Duodenal mucosa (tissue), 2 donors: ENCODE results near the gene FCGR1A.
"Not testable (repeated sequence)": the region's sequence is repeated elsewhere in the genome, so short reads cannot be mapped to it uniquely, and the experiment has no call there.

ENCODE experiments used
- H3K27ac ChIP-seq: one replicate; pipeline ENCODE4 v1.7.0; 2013; ENCODE audit warnings: low read depth, low read length
- H3K27me3 ChIP-seq, 2 donors: one replicate each; pipeline ENCODE4 v1.7.0; 2013; ENCODE audit warnings: low read length in 2 of 2, control low read depth in 1 of 2; ENCODE audit not compliant: insufficient read depth in 2 of 2, control insufficient read depth in 1 of 2
- H3K36me3 ChIP-seq, 2 donors: one replicate each; pipeline ENCODE4 v1.7.0; 2013; ENCODE audit warnings: low read length in 2 of 2, control low read depth in 1 of 2; ENCODE audit not compliant: insufficient read depth in 2 of 2, control insufficient read depth in 1 of 2
- H3K4me1 ChIP-seq, 2 donors: one replicate each; pipeline ENCODE4 v1.7.0; 2013; ENCODE audit warnings: low read length in 2 of 2, control low read depth in 1 of 2; ENCODE audit not compliant: insufficient read depth in 2 of 2, control insufficient read depth in 1 of 2
- H3K4me3 ChIP-seq, 2 donors: one replicate each; pipeline ENCODE4 v1.7.0; 2013; ENCODE audit warnings: low read length in 2 of 2, low read depth in 1 of 2
- H3K9ac ChIP-seq, 2 donors: one replicate each; pipeline ENCODE4 v1.7.0; 2013; ENCODE audit warnings: low read length in 2 of 2, low read depth in 1 of 2
- H3K9me3 ChIP-seq, 2 donors: one replicate each; pipeline ENCODE4 v1.7.0; 2013; ENCODE audit warnings: low read length in 2 of 2, control low read depth in 1 of 2; ENCODE audit not compliant: control insufficient read depth in 1 of 2

The FCGR1A gene

DNA sequence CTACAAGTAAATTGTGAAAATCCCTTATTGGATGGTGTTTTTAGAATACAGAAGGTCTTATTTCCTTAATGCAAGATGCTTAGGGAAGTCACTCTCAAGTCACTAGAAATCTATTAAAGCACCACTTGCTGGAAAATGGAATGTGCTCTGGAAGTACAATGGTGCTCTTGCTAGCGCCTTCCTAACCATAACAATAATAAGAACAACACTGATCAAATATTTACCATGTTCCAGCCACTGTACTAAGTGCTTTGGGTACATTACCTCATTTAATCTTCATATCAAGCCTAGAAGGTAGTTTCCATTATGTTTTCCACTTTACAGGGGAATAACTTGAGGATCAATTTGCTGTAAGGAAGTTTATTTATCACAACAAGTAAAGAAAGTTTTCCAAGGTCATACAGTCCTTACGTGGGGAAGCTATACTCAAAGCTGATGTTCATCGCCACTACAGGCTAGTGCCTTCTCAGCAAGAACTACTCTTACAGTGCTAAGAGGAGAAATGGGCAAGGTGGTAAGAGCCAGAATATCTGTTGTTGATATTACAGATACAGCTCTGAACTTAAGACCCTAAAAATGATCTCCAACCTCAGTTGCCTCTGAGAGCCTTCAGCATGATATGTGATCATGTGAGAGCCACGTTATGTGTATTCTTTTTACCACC lies 22.1 kb downstream of the FCGR1A start:
- H3K36me3 ChIP-seq, H3K4me1 ChIP-seq, H3K9ac ChIP-seq, H3K27me3 ChIP-seq, H3K27ac ChIP-seq, H3K4me3 ChIP-seq, H3K9me3 ChIP-seq: not testable (repeated sequence)

GRCh38 chr1:149810697-149811405 lies 28.4 kb downstream of the FCGR1A start:
- not testable (repeated sequence) for H3K4me3 ChIP-seq, H3K27me3 ChIP-seq, H3K9me3 ChIP-seq, H3K36me3 ChIP-seq, H3K27ac ChIP-seq, H3K9ac ChIP-seq, H3K4me1 ChIP-seq

GRCh38 chr1:149811514-149811889 lies 29.0 kb downstream of the FCGR1A start:
- H3K9me3 ChIP-seq, H3K27ac ChIP-seq, H3K9ac ChIP-seq, H3K36me3 ChIP-seq, H3K4me1 ChIP-seq, H3K27me3 ChIP-seq: not testable (repeated sequence)
- peak overlapping the region; percentile 36 to 40 for H3K4me3 ChIP-seq

- Histone ChIP-seq H3K9ac (peak overlapping the region in 1 of 2 donors; percentile 47), H3K4me3 (peak overlapping the region; percentile 36 to 61)
- not testable (repeated sequence) for H3K9me3 ChIP-seq, H3K36me3 ChIP-seq, H3K27ac ChIP-seq, H3K4me1 ChIP-seq, H3K27me3 ChIP-seq
These were observed 29.7 kb downstream of the FCGR1A start for GRCh38 chr1:149811890-149812829.

- not testable (repeated sequence) for H3K27ac ChIP-seq, H3K9ac ChIP-seq, H3K36me3 ChIP-seq, H3K27me3 ChIP-seq, H3K9me3 ChIP-seq, H3K4me1 ChIP-seq
- H3K4me3 ChIP-seq: peak overlapping the region in 1 of 2 donors; percentile 45
These were observed 30.7 kb downstream of the FCGR1A start for GRCh38 chr1:149812893-149813801.

DNA sequence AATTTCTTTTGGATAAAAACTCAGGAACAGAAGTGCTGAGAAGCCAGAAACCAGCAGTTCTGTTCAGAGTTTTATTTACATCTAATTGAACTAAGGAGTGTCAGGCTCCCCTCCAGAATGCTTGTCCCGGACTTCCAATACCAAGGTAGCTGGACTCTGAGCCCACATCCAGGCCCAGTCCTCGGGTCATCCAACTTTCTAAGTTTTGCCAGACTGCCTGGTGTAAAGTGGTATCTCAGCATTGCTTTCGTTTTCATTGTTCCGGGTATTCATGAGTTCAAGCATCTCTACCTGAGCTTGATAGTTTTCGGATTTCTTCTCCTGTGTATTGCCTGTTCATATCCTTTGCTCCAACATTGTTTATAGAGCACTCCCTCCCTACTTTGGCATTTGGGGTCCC lies 37.9 kb downstream of the FCGR1A start:
- H3K36me3 ChIP-seq, H3K4me3 ChIP-seq, H3K27me3 ChIP-seq, H3K9me3 ChIP-seq, H3K4me1 ChIP-seq, H3K9ac ChIP-seq, H3K27ac ChIP-seq: not testable (repeated sequence)

- H3K9me3 ChIP-seq, H3K27me3 ChIP-seq, H3K9ac ChIP-seq, H3K36me3 ChIP-seq, H3K4me3 ChIP-seq, H3K4me1 ChIP-seq, H3K27ac ChIP-seq: not testable (repeated sequence)
These were observed 44.1 kb downstream of the FCGR1A start for GRCh38 chr1:149826555-149826954.

GRCh38 chr1:149831764-149832315 lies 49.3 kb downstream of the FCGR1A start:
- not testable (repeated sequence) for H3K36me3 ChIP-seq, H3K4me1 ChIP-seq

DNA sequence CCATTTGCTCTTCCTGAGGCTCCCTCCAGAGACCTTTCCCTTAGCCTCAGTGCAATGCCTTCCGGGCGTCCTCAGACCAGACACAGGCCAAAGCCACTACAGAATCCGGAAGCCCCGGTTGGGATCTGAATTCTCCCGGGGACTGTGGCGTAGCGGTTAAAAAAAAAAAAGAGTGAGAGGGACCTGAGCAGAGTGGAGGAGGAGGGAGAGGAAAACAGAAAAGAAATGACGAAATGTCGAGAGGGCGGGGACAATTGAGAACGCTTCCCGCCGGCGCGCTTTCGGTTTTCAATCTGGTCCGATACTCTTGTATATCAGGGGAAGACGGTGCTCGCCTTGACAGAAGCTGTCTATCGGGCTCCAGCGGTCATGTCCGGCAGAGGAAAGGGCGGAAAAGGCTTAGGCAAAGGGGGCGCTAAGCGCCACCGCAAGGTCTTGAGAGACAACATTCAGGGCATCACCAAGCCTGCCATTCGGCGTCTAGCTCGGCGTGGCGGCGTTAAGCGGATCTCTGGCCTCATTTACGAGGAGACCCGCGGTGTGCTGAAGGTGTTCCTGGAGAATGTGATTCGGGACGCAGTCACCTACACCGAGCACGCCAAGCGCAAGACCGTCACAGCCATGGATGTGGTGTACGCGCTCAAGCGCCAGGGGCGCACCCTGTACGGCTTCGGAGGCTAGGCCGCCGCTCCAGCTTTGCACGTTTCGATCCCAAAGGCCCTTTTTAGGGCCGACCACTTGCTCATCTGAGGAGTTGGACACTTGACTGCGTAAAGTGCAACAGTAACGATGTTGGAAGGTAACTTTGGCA lies 50.0 kb downstream of the FCGR1A start:
- not testable (repeated sequence) for H3K27me3 ChIP-seq, H3K27ac ChIP-seq, H3K4me1 ChIP-seq, H3K9me3 ChIP-seq, H3K4me3 ChIP-seq, H3K9ac ChIP-seq, H3K36me3 ChIP-seq

More at GRCh38 chr1:149831764-149832315, 49.3 kb downstream of the FCGR1A start:
- not testable (repeated sequence) for H3K4me3 ChIP-seq, H3K9ac ChIP-seq, H3K27ac ChIP-seq, H3K27me3 ChIP-seq, H3K9me3 ChIP-seq
